DND-41 (cell line): ENCODE measurements around the gene AZI2.
A peak's percentile ranks its signal among the peaks of the same experiment; 100 is the strongest.

Experiments used
- ATAC-seq: fragments of 200-7000 bp; cut with Tn5 transposase; 3 replicates; pipeline ENCODE4 v1.9.1; 2021; ENCODE audit warnings: low read depth; ENCODE audit not compliant: insufficient read depth
- DNase-seq: peaks from one replicate; pipeline ENCODE4 v3.0.0-alpha.2; 2020
- H2AFZ ChIP-seq: 2 replicates; pipeline ENCODE4 v1.6.0; 2012; ENCODE audit warnings: low read depth, low read length
- H3K27ac ChIP-seq: 2 replicates; pipeline ENCODE4 v1.5.1; 2012; ENCODE audit warnings: low read length, inconsistent platforms
- H3K27me3 ChIP-seq: fragments of 200-600 bp; sonication (generic); 2 replicates; pipeline ENCODE4 v1.6.0; 2012; ENCODE audit warnings: low read length, mild to moderate bottlenecking, inconsistent platforms; ENCODE audit not compliant: insufficient read depth, poor library complexity
- H3K36me3 ChIP-seq: 2 replicates; pipeline ENCODE4 v1.5.1; 2012; ENCODE audit warnings: low read length, inconsistent platforms; ENCODE audit not compliant: insufficient read depth
- H3K4me1 ChIP-seq: 2 replicates; pipeline ENCODE4 v1.5.1; 2012; ENCODE audit warnings: mild to moderate bottlenecking, low read length; ENCODE audit not compliant: insufficient read depth
- H3K4me2 ChIP-seq: 2 replicates; pipeline ENCODE4 v1.6.0; 2012; ENCODE audit warnings: mild to moderate bottlenecking, moderate library complexity, low read length, inconsistent platforms; ENCODE audit not compliant: insufficient read depth
- H3K4me3 ChIP-seq, 2 experiments: fragments of 200-600 bp in 1 of 2; shearing (Covaris generic) in 1 of 2; 2 replicates each; pipeline ENCODE4 v1.5.1; 2012 to 2016; ENCODE audit warnings: inconsistent platforms in 2 of 2, low read length in 2 of 2, mild to moderate bottlenecking in 2 of 2, low read depth in 1 of 2, moderate library complexity in 1 of 2
- H3K79me2 ChIP-seq: 2 replicates; pipeline ENCODE4 v1.6.0; 2012; ENCODE audit warnings: low read length, inconsistent platforms; ENCODE audit not compliant: insufficient read depth
- H3K9ac ChIP-seq: 2 replicates; pipeline ENCODE4 v1.6.0; 2012; ENCODE audit warnings: low read depth, mild to moderate bottlenecking, inconsistent platforms, low read length, moderate library complexity
- H3K9me3 ChIP-seq: 2 replicates; pipeline ENCODE4 v1.5.1; 2012; ENCODE audit warnings: low read length, moderate library complexity, mild to moderate bottlenecking, inconsistent platforms; ENCODE audit not compliant: insufficient read depth, severe bottlenecking
- H4K20me1 ChIP-seq: 2 replicates; pipeline ENCODE4 v1.6.0; 2012; ENCODE audit warnings: low read length; ENCODE audit not compliant: insufficient read depth
- EZH2 ChIP-seq: IDR thresholded peaks from 3 replicates; pipeline ENCODE4 v1.6.1; 2012; ENCODE audit warnings: borderline replicate concordance, low read depth, mild to moderate bottlenecking, moderate library complexity, low read length, inconsistent platforms; ENCODE audit not compliant: severe bottlenecking
- TF ChIP-seq, protein P1 (sequence below): IDR thresholded peaks from 2 replicates; pipeline ENCODE4 v1.5.1; 2012; ENCODE audit warnings: borderline replicate concordance, low read length, moderate library complexity, mild to moderate bottlenecking; ENCODE audit not compliant: poor library complexity, severe bottlenecking; ENCODE audit errors: extremely low read depth

AZI2 gene

DNA sequence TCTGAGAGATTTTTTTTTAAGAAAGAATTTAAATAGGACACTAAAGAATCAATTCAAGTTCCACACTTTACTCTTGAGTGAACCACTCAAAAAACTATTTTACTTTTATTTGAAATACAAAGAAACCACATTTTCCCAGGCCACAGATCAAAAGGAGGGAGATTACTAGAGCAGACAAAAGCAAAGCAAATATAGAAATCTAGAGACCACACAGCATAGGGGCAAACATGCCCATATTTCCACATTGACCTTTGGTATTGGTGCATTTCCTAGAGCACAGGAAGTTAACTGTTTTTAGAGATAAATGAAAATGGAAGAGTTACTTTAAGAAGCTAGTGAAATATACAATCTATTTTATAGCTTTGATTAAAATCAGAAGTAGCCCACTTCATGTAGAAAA lies 27.6 kb downstream of the AZI2 start:
- Histone ChIP-seq H2AFZ (no peak overlapping the region), H3K79me2 (no peaks in the 10 kb centered on the region), H3K4me2 (no peak overlapping the region), H3K9me3 (no peaks in the 10 kb centered on the region), H3K4me3 (no peak overlapping the region), H3K36me3 (peaks cover 70% of the 10 kb centered on the region), H3K4me1 (peaks cover 11% of the 10 kb centered on the region), H4K20me1 (no peaks in the 10 kb centered on the region), H3K9ac (no peak overlapping the region), H3K27me3 (no peaks in the 10 kb centered on the region), H3K27ac (no peak overlapping the region)
- DNase-seq: no peak
- no peak for ATAC-seq
- no peak for TF ChIP-seq EZH2

DNA sequence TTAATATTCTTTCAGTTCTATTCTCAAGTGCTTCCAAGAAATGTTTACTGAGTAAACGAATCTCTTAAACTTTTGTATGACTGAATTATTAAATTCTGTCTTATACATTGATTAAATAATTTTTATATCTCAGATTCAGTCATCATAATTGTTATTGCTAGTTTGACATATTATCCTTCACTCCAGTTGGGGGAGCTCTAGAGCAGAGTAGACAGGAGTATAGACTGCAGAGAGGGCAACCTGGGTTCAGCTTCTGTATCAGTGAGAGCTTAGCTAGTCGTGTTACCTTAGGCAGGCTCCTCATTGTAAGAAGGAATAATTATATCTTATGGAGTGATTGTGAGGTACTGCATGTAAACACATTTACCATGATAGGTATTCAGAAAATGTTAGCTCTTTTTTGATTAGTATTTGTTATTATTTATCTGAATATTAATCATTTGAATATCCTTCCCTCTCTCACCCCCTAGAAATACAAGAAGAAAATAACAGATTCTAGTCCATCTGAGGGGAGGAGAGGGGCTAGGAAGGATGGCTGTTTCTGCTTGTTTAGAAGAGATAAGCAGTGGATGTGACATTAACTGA lies 31.1 kb downstream of the AZI2 start:
- Histone ChIP-seq H3K4me1 (no peaks in the 10 kb centered on the region), H3K36me3 (peaks cover 41% of the 10 kb centered on the region), H3K79me2 (no peaks in the 10 kb centered on the region), H2AFZ (no peak overlapping the region), H3K9me3 (no peaks in the 10 kb centered on the region), H3K4me2 (no peak overlapping the region), H4K20me1 (no peaks in the 10 kb centered on the region), H3K27ac (no peak overlapping the region), H3K4me3 (no peak overlapping the region), H3K27me3 (no peaks in the 10 kb centered on the region), H3K9ac (no peak overlapping the region)
- TF ChIP-seq, protein P1, sequence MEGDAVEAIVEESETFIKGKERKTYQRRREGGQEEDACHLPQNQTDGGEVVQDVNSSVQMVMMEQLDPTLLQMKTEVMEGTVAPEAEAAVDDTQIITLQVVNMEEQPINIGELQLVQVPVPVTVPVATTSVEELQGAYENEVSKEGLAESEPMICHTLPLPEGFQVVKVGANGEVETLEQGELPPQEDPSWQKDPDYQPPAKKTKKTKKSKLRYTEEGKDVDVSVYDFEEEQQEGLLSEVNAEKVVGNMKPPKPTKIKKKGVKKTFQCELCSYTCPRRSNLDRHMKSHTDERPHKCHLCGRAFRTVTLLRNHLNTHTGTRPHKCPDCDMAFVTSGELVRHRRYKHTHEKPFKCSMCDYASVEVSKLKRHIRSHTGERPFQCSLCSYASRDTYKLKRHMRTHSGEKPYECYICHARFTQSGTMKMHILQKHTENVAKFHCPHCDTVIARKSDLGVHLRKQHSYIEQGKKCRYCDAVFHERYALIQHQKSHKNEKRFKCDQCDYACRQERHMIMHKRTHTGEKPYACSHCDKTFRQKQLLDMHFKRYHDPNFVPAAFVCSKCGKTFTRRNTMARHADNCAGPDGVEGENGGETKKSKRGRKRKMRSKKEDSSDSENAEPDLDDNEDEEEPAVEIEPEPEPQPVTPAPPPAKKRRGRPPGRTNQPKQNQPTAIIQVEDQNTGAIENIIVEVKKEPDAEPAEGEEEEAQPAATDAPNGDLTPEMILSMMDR: peak; percentile 72
- TF ChIP-seq EZH2: no peak
- ATAC-seq: peak; percentile 96
- peak; percentile 40 for DNase-seq

GRCh38 chr3:28316226-28316625 lies 32.4 kb downstream of the AZI2 start:
- Histone ChIP-seq H3K27ac (no peak overlapping the region), H3K27me3 (no peaks in the 10 kb centered on the region), H3K4me1 (no peaks in the 10 kb centered on the region), H3K9me3 (no peaks in the 10 kb centered on the region), H4K20me1 (no peaks in the 10 kb centered on the region), H3K4me2 (no peak overlapping the region), H2AFZ (no peak overlapping the region), H3K4me3 (no peak overlapping the region), H3K36me3 (peaks cover 31% of the 10 kb centered on the region), H3K79me2 (no peaks in the 10 kb centered on the region), H3K9ac (no peak overlapping the region)
- no peak for TF ChIP-seq EZH2
- TF ChIP-seq, protein P1: no peak
- DNase-seq (no peak), ATAC-seq (no peak)

DNA sequence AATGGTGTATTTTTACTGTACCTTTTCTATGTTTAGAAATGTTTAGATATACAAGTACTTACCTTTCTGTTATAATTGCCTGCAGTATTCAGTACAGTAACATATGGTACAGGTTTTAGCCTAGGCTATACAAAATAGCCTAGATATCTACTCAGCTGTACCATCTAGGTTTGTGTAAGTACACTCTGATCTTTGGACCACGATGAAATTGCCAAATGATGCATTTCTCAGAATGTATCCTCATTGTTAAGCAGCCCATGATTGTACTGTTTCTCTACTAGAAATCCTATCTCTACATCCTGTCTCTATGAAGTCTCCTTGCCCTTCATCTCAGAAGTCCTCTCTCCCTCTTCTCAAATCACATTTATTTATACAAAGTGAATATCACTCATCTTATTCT lies 32.9 kb downstream of the AZI2 start:
- no peaks in the 10 kb centered on the region for H3K9me3 ChIP-seq
- H3K27ac ChIP-seq: no peak overlapping the region
- H3K4me3 ChIP-seq: no peak overlapping the region
- no peaks in the 10 kb centered on the region for H4K20me1 ChIP-seq
- DNase-seq (no peak), ATAC-seq (no peak)
- H3K79me2 ChIP-seq: no peaks in the 10 kb centered on the region
- no peaks in the 10 kb centered on the region for H3K27me3 ChIP-seq
- H3K36me3 ChIP-seq: peaks cover 31% of the 10 kb centered on the region
- no peak overlapping the region for H3K4me2 ChIP-seq
- H3K4me1 ChIP-seq: no peaks in the 10 kb centered on the region
- no peak overlapping the region for H3K9ac ChIP-seq
- H2AFZ ChIP-seq: no peak overlapping the region
- TF ChIP-seq, protein P1: no peak
- no peak for TF ChIP-seq EZH2
